A673 (cell line): ENCODE results near the gene LARGE1.

Experiments
- CTCF ChIP-seq: fragments of 300-800, 200-600 bp; sonication (generic); conservative IDR thresholded peaks from 2 replicates; pipeline ENCODE4 v1.5.1; 2017; ENCODE audit warnings: low read depth, mild to moderate bottlenecking, antibody characterized with exemption, low read length, moderate library complexity, mixed read lengths
- EZH2 ChIP-seq: fragments of 200-600 bp; sonication (generic); IDR thresholded peaks from 2 replicates; pipeline ENCODE4 v1.6.1; 2017; ENCODE audit warnings: borderline replicate concordance, low read depth, mild to moderate bottlenecking, mixed read lengths, antibody characterized with exemption, low read length; ENCODE audit not compliant: poor library complexity, severe bottlenecking

- TF ChIP-seq EZH2 (no peak), CTCF (no peak)
These were observed 89.1 kb downstream of the LARGE1 start for GRCh38 chr22:33831207-33831606.
